NCI-H187 treated with DMSO at 0.1 percent for 48 hours (cell line): ENCODE results near the gene CYLC2.

Experiments used
- DNase-seq: peaks from one replicate; lab custom pipeline; 2025; lab: John Stamatoyannopoulos, UW

CYLC2 gene

GRCh38 chr9:102995033-102995432 lies at the start of gene CYLC2:
Gene CYLC2 (plus strand): TSS chr9:102995333. CDS start chr9:102995381, 48 bp downstream.
- DNase-seq, result no peak

- no peak for DNase-seq
Observed at GRCh38 chr9:102950346-102950745, 44.8 kb upstream of the CYLC2 start.

DNA sequence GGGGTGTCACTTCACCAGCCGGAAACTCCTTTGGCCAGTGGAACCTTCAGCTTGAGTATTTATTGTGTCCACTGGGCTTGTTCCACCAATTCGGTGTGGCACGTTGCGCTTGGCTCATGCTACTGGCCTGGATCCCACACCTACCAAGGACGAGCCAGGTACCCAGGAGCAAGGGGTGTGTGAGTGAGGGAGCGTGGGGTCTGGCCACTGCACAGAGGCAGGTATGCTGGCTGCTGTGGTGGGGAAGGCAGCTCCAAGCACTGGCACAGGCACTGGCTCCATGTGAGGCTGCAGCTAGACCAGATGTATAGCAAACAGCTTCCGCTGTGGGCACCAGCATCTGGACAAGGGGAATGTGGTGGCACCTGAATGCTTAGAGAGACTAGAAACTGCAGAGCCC lies 28.1 kb upstream of the CYLC2 start:
- no peak for DNase-seq

DNA sequence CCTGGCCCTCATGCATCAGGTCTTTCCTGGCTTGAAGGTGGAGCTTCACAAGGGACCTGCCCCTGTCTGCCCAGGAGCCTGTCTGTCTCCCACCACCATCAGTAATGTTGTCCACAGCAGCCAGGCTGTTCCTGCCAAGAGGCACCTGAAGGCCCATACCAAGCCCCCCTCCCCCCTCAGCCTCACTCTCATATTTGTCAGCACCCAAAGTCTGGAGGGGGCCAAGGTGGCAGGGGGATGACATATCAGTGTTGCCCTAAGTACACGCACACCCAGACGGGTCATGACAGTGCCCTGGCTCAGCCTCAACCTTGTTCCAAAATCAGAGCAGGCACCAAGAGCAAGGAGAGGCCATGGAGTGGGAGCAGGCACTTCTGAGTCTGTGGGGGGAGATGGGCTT lies 27.2 kb upstream of the CYLC2 start:
- DNase-seq, result no peak

GRCh38 chr9:102972780-102973179 lies 22.4 kb upstream of the CYLC2 start:
- DNase-seq, result no peak

- no peak for DNase-seq
Observed at GRCh38 chr9:102974530-102974929, 20.6 kb upstream of the CYLC2 start.

DNA sequence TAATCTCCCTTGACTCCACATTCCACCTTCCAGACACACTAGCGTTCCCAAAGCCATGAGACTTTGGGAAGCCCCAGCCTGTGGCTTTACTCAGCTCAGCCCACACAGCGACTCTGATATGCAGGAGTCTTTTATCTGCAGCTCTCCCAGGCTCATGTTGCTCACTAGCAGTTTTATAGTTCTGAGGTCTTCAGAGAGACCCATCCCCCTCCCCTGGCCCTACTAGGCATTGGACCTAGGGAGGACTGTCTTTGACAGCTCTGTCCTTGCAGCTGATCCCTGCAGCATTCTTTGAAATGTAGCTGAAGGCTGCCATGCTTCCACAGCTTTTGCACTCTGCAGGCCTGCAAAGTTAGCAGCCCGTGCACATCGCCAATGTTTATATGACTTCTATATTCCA lies 19.9 kb upstream of the CYLC2 start:
- DNase-seq, result no peak

GRCh38 chr9:102985162-102985895 lies 9.8 kb upstream of the CYLC2 start:
- DNase-seq, result no peak

GRCh38 chr9:102986425-102986824 lies 8.7 kb upstream of the CYLC2 start:
- DNase-seq, result no peak

- DNase-seq, result no peak
Observed at GRCh38 chr9:103003689-103004088, 8.6 kb downstream of the CYLC2 start.

DNA sequence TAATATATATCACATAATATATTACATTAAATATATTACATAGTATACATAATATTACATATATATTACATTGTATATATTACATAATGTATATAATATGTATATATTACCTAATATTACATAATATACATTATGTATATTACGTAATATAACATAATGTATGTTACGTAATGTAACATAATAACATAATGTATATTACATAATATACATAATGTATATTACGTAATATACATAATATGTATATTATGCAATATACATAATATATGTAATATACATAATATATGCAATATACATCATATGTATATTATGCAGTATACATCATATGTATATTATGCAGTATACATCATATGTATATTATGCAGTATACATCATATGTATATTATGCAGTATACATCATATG lies 19.1 kb downstream of the CYLC2 start:
- DNase-seq, result no peak

GRCh38 chr9:103025796-103026195 lies 30.7 kb downstream of the CYLC2 start:
- DNase-seq, result no peak

- DNase-seq, result no peak
Observed at GRCh38 chr9:103037508-103038477, 42.7 kb downstream of the CYLC2 start.

DNA sequence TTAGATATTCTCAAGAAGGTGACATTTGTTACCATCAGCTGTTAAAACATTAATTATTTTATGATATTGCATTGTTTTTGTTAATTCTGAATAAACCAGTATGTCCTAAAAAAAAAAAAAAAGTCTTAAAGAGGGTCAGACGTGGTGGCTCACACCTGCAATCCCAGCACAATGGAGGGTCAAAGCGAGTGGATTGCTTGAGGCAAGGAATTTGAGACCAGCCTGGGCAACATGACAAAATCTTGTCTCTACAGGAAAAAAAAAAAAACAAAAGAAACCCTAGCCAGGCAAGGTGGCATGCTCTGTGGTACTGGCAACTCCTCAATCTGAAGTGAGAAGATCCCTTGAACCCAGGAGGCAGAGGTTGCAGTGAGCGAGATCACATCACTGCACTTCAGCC lies 46.8 kb downstream of the CYLC2 start:
- no peak for DNase-seq
